Measurements from ENCODE around the gene ACOXL.

ACOXL gene

GRCh38 chr2:111055735-111056134 lies 323.4 kb downstream of the ACOXL start:
- no peak for DNase-seq

DNA sequence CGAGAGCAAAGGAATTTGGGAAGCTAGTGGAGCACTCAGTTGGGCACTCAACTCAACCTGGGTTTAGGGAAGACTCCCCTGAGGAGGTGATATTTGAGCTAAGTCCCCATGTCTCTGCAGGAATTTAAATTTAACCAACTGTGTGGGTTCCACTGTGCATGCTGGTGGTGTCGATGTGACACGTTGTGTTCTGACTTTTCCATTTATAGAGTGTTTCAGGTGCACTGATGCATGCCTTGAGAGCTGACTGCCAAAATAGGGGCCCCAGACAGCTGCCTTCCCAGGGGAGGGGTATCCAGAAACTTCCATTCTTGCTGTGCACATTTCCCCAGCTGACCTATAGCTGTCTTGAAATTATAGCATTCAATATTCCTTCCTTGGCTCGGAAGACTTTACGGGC lies 324.7 kb downstream of the ACOXL start:
- peaks cover 8% of the 10 kb centered on the region for H3K27me3 Mint-ChIP-seq (ENCODE audit: low read depth, poor library complexity)
- no peak overlapping the region for H3K27ac Mint-ChIP-seq
- peaks cover 7% of the 10 kb centered on the region for H3K36me3 Mint-ChIP-seq (ENCODE audit: low read depth)
- DNase-seq, result no peak
- H3K4me3 Mint-ChIP-seq, result no peak overlapping the region
- H3K4me1 Mint-ChIP-seq, result peaks cover 39% of the 10 kb centered on the region
- TF ChIP-seq CTCF (IDR thresholded peaks at IDR 0.05), result no peak
- H3K9me3 Mint-ChIP-seq, result peaks cover 23% of the 10 kb centered on the region

More at GRCh38 chr2:111055735-111056134, 323.4 kb downstream of the ACOXL start:
- Mint-ChIP-seq H3K27ac (no peak overlapping the region), H3K27me3 (ENCODE audit: low read depth, poor library complexity) (peaks cover 8% of the 10 kb centered on the region), H3K4me3 (no peak overlapping the region), H3K4me1 (peaks cover 39% of the 10 kb centered on the region), H3K36me3 (ENCODE audit: low read depth) (peaks cover 3% of the 10 kb centered on the region), H3K9me3 (peaks cover 14% of the 10 kb centered on the region)
- no peak for TF ChIP-seq CTCF (IDR thresholded peaks at IDR 0.05)

GRCh38 chr2:111057721-111058120 lies 325.3 kb downstream of the ACOXL start:
- Mint-ChIP-seq H3K27me3 (ENCODE audit: low read depth, poor library complexity) (peaks cover 12% of the 10 kb centered on the region), H3K4me1 (peaks cover 39% of the 10 kb centered on the region), H3K27ac (no peak overlapping the region), H3K36me3 (ENCODE audit: low read depth) (peaks cover 7% of the 10 kb centered on the region), H3K4me3 (no peak overlapping the region), H3K9me3 (peaks cover 23% of the 10 kb centered on the region)
- no peak for DNase-seq
- no peak for TF ChIP-seq CTCF (IDR thresholded peaks at IDR 0.05)

GRCh38 chr2:111058264-111058663 lies 325.9 kb downstream of the ACOXL start:
- H3K27me3 Mint-ChIP-seq (ENCODE audit: low read depth, poor library complexity), result peaks cover 8% of the 10 kb centered on the region
- TF ChIP-seq CTCF (IDR thresholded peaks at IDR 0.05), result no peak
- H3K9me3 Mint-ChIP-seq, result peaks cover 28% of the 10 kb centered on the region

DNA sequence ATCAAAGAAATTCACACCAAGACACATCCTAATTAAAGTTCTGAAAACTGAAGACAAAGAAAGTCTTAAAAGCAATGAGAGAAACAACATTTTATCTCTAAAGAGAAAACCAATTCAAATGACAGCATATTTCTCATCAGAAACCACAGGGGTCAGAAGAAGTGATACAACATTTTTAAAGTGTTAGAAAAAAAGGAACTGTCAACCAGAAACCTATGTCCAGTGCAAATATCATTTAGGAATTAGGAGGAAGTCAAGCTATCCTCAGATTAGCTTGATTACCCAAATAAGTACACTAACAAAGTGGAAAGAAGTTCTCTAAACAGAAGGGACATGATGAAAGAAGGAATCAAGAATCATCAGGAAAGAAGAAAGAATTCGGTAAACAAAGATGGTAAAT lies 328.8 kb downstream of the ACOXL start:
- DNase-seq, result no peak
- H3K27ac Mint-ChIP-seq, result no peak overlapping the region
- H3K4me3 Mint-ChIP-seq, result no peak overlapping the region
- H3K4me1 Mint-ChIP-seq, result peaks cover 17% of the 10 kb centered on the region
- peaks cover 4% of the 10 kb centered on the region for H3K27me3 Mint-ChIP-seq (ENCODE audit: low read depth, poor library complexity)
- peaks cover 7% of the 10 kb centered on the region for H3K36me3 Mint-ChIP-seq (ENCODE audit: low read depth)
- H3K9me3 Mint-ChIP-seq, result peaks cover 32% of the 10 kb centered on the region
- TF ChIP-seq CTCF (IDR thresholded peaks at IDR 0.05), result no peak

More at GRCh38 chr2:111058264-111058663, 325.9 kb downstream of the ACOXL start:
- DNase-seq, result no peak
- Mint-ChIP-seq H3K27ac (no peak overlapping the region), H3K4me1 (peaks cover 39% of the 10 kb centered on the region), H3K36me3 (ENCODE audit: low read depth) (peaks cover 7% of the 10 kb centered on the region), H3K4me3 (no peak overlapping the region)

- no peak overlapping the region for H3K4me3 Mint-ChIP-seq
- no peak for DNase-seq
- H3K9me3 Mint-ChIP-seq, result peaks cover 32% of the 10 kb centered on the region
- no peak for TF ChIP-seq CTCF (IDR thresholded peaks at IDR 0.05)
- no peak overlapping the region for H3K27ac Mint-ChIP-seq
- peaks cover 12% of the 10 kb centered on the region for H3K4me1 Mint-ChIP-seq
- H3K27me3 Mint-ChIP-seq (ENCODE audit: low read depth, poor library complexity), result peaks cover 4% of the 10 kb centered on the region
- H3K36me3 Mint-ChIP-seq (ENCODE audit: low read depth), result peaks cover 7% of the 10 kb centered on the region
Observed at GRCh38 chr2:111062417-111062816, 330.0 kb downstream of the ACOXL start.

Measured in nephron progenitor cell (in vitro differentiated cells).